Ishikawa (cell line): ENCODE measurements around the gene PLXNA2.

Source experiments
- EGR1 ChIP-seq: IDR thresholded peaks from 2 replicates; pipeline ENCODE4 v1.6.1; 2012
- EP300 ChIP-seq: IDR thresholded peaks from 2 replicates; pipeline ENCODE4 v1.6.1; 2012; ENCODE audit warnings: borderline replicate concordance
- NFIC ChIP-seq: IDR thresholded peaks from 2 replicates; pipeline ENCODE4 v1.6.1; 2012
- RAD21 ChIP-seq: IDR thresholded peaks from 2 replicates; pipeline ENCODE4 v1.6.1; 2012; ENCODE audit warnings: low read depth
- TF ChIP-seq, protein P1 (sequence below): IDR thresholded peaks from 2 replicates; pipeline ENCODE4 v1.6.1; 2012

DNA sequence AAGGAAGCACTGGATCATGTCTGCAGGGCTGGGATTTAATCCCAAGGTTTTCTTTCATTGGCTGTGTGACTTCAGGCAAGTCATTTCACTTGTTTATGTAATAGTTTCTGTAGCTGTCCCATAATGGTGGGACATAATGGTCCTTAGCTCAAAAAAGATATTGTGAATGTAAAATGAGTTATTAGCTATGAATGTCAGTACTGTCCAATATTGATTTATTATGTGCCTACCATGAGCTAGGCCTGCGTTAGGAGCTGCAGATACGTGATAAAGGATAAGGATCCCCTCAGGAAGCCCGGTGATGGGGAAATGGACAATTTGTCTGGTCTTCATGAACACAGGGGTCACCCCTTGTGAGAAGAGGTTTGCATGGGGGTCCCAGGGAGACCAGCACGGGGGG is 95.8 kb downstream of the PLXNA2 start:
- TF ChIP-seq RAD21 = no peak
- TF ChIP-seq EGR1 = no peak
- no peak for TF ChIP-seq EP300
- TF ChIP-seq, protein P1, sequence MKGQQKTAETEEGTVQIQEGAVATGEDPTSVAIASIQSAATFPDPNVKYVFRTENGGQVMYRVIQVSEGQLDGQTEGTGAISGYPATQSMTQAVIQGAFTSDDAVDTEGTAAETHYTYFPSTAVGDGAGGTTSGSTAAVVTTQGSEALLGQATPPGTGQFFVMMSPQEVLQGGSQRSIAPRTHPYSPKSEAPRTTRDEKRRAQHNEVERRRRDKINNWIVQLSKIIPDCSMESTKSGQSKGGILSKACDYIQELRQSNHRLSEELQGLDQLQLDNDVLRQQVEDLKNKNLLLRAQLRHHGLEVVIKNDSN = no peak
- no peak for TF ChIP-seq NFIC
